HFF-Myc (cell line): ENCODE data around the gene KLHL26.

ENCODE experiments used
- DNase-seq: peaks from one replicate; pipeline ENCODE4 v3.0.0-alpha.2; 2011; ENCODE audit warnings: low read depth; ENCODE audit errors: extremely low read depth
- H3K4me3 ChIP-seq: replicated peaks from 2 replicates; pipeline ENCODE4 v1.5.1; 2011; ENCODE audit warnings: low read depth, mild to moderate bottlenecking, control low read depth, low read length
- CTCF ChIP-seq: IDR thresholded peaks from 2 replicates; pipeline ENCODE4 v1.5.1; 2012; ENCODE audit warnings: mild to moderate bottlenecking, low read depth, low read length, control low read depth; ENCODE audit errors: missing control alignments

Gene KLHL26

GRCh38 chr19:18611327-18612050 is 25.3 kb upstream of the KLHL26 start:
- no peak for TF ChIP-seq CTCF
- H3K4me3 ChIP-seq: no peak overlapping the region
- no peak for DNase-seq

- DNase-seq: no peak
- TF ChIP-seq CTCF: no peak
- H3K4me3 ChIP-seq: peak overlapping the region; percentile 11
Observed at GRCh38 chr19:18612051-18612771, 24.6 kb upstream of the KLHL26 start.

GRCh38 chr19:18612772-18613588 is 23.8 kb upstream of the KLHL26 start, which contains the start of gene TMEM59L:
Gene TMEM59L, plus strand, starts transcription at chr19:18612870. Its CDS starts 89 bp downstream, at chr19:18612959.
- no peak for TF ChIP-seq CTCF
- DNase-seq: no peak
- peak within 1 kb of the TSS; percentile 11 for H3K4me3 ChIP-seq

GRCh38 chr19:18613589-18614234 is 23.1 kb upstream of the KLHL26 start:
- H3K4me3 ChIP-seq: no peak overlapping the region
- no peak for TF ChIP-seq CTCF
- DNase-seq: no peak

GRCh38 chr19:18616023-18616422 is 20.8 kb upstream of the KLHL26 start:
- no peak for TF ChIP-seq CTCF
- no peak overlapping the region for H3K4me3 ChIP-seq
- no peak for DNase-seq

GRCh38 chr19:18617562-18617961 is 19.3 kb upstream of the KLHL26 start:
- TF ChIP-seq CTCF: no peak
- no peak for DNase-seq
- H3K4me3 ChIP-seq: no peak overlapping the region
